NCI-H2196 (cell line): ENCODE measurements around the gene MRPL33.
"Not testable (repeated sequence)": the region's sequence is repeated elsewhere in the genome, so short reads cannot be mapped to it uniquely, and the experiment has no call there.

Experiments used
- DNase-seq: peaks from one replicate; lab custom pipeline; 2025; ENCODE audit not compliant: unreplicated experiment; lab: John Stamatoyannopoulos, UW

The MRPL33 gene

DNA sequence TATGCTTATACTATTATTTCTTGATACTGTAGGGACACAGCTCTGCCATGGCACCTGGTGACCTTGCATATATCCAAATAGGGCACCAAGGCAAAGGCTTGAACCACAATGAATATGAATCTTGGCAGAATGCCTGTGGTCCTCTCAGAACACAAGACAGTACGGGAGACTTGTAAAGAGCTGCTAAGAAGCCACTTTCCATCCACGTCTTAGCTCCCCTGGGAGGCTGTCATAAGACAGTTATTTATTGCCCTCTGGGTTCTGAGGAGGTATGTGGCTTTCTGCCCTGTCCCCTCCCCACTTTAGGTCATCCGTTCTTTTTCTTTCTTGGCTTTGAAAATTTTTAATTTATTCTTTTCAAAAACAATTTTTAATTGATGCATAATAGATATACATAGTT, 29.8 kb upstream of the MRPL33 start:
- DNase-seq, result no peak

DNA sequence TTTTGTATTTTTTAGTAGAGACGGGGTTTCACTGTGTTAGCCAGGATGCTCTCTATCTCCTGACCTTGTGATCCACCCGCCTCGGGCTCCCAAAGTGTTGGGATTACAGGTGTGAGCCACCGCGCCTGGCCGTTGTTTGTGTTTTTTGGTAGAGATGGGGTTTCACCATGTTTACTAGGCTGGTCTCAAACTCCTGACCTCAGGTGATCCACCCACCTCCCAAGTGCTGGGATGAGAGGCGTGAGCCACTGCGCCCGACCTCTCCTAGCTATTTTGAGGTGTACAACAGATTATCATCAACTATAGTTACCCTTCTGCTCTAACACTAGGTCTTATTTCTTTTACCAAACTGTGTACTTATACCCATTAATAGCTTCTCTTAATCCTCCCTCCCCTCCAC, 28.9 kb upstream of the MRPL33 start:
- no peak for DNase-seq

DNA sequence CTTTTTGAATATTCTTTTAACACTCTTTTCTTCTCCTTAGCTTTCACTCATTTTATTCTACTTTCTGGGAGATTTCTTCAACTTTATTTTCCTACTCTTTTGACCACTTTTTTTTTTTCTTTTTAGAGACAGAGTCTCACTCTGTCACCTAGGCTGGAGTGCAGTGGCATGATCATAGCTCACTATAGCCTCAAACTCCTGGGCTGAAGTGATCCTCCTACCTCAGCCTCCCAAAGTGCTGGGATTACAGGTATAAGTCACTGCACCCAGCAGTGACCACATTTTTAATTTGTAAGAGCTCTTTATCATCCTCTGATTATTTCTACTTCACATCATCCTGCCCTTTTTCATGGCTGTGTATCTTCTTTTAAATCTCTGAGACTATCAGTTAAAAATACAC, 26.0 kb upstream of the MRPL33 start:
- not testable (repeated sequence) for DNase-seq

DNA sequence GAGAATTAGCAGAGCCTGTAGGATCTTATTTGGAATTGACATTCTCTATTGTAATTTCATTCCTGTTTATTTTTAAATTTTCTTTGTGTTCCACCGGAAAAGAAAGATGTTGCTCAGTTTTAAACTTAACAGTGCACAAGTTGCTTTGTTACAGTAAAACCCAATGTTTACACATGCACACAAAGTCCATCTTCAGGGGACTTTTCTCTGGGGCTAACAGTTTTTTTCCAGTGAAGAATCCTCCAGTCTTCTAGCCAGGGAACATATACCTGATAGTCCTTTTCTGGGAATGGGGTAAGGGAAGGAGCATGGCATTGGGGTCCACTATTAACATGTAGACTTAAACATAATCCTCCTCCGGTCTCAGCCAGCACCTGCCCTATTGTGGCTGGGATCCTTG, 25.2 kb upstream of the MRPL33 start:
- no peak for DNase-seq

DNA sequence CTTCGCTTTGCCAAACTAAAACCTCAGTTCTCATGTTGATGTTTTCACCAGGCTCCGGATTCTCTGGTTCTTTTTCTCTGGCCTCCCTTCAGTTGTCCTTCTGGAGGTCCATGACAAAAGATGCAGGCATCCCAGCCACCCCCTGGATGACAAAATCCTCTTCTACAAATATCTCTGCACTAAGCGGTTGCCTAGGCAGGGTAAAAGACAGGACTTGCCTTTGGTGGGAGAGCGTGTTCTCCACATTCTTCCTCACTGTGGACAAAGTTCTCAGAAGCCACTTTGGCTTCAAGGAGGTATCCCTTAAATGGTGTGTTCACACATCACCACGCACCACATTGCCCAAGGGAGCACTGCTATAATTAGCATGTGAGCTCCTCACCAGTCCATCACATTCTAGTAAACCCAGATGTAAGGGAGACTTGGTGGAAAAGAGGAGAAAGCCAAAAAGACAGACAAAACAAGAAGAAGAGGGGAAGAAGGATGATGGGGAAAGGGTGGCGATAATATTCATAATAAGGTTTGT, 23.6 kb upstream of the MRPL33 start:
- DNase-seq, result no peak

DNA sequence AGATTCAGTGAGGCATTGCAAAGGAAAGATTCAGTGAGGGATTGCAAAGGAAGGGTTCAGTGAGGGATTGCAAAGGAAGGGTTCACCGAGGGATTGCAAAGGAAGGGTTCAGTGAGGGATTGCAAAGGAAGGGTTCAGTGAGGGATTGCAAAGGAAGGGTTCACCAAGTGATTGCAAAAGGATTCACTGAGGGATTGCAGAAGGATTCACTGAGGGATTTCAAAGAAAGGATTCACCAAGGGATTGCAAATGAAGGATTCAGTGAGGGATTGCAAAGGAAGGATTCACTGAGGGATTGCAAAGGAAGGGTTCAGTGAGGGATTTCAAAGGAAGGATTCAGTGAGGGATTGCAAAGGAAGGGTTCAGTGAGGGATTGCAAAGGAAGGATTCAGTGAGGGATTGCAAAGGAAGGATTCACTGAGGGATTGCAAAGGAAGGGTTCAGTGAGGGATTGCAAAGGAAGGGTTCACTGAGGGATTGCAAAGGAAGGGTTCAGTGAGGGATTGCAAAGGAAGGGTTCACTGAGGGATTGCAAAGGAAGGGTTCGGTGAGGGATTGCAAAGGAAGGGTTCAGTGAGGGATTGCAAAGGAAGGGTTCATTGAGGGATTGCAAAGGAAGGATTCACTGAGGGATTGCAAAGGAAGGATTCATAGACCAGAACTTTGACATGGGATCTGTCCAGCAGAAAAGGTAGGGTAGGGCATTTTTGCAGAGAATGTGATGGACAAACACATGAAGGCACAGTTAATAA, 22.5 kb upstream of the MRPL33 start:
- DNase-seq, result not testable (repeated sequence)

DNA sequence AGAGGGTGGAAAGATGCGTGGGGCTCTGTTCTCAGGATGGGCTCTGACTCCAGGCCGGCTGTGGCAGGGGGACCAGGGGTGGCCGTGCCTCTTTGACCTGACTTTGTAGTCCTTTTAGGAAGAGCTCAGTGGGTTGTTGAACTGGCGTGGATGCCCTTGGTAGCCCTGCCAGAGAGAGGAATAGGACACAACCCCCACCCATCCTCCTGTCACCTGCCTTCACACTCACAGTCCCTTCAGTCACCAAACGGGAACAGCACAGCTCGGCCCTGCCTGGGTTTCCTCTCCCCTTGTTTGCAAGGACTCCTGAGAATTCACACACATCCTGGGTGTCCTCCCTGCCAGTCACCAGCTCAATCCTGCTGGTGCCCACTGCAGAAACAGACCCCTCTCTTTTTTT, 20.1 kb upstream of the MRPL33 start:
- no peak for DNase-seq

DNA sequence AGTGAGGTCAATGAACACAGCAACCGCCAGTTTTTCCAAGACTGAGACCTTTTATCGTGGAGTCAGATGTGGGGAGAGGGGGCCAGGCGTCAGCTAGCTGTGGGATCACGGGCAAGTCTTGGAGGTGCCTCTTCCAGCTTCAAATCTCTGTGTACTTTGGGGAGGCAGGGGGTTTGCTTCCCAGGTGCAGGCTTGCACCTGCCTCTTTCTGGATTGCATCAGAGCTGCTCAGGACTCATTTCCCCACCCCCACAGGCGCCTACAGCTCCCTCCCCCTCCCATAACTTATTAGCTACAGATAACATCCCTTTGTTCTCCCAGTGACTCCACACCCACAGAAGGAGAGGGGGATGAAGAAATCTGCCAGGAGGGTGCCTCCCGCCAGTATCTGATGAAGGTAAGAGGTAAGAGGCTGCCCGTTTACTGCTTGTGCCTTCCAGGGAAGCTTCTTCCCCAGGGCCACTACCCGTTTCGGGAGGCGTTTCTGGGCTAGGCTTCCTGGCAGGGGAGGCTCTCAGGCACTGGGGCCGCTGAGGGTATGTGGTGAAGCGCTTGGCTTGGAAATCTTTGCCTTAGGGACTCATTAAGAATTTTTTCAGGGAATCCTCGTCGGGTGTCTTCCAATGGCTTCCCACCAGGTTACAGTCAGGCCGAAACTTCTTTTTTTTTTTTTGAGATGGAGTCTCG, 18.8 kb upstream of the MRPL33 start:
- DNase-seq, result no peak

DNA sequence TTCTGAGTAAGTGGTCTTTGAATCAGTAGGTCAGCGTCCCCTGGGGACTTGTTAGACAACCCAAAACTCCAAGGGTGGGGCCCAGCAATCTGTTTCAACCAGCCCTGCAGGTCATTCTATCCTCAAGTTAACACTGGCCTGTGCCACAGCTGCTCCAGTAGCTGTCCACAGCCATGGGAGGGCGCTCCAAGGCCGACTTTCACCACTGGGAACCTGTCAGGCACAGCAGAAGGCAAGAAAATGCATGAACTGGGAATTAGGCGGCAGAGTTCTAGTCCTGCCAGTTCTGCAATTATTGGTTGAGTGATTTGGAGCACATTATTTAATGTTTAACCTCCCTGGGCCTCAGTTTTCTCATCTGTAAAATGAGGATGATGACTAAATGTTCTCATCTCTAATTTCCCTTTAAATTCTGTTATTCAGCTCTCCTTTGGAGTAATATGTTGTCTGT, 17.4 kb upstream of the MRPL33 start:
- DNase-seq, result peak; percentile 57

DNA sequence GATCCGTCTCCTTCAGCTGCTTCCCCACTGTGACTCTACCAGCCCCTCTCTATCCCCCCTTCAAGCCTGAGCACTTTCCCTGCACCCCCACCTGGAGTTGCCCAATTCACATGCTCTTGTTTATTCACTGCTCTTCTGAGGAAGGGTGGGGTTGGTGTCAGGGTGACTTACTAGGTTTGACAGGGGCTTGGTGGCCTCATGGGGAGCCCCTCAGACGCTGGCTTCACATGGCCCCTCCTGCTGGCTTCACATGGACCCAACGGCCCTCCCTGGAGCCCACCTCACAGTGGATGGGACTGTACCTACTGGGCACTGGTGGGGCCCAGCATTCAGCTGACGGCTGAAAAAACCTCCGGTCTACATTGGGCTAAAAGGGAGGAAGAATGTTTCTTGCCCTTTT, 16.7 kb upstream of the MRPL33 start:
- DNase-seq, result no peak

DNA sequence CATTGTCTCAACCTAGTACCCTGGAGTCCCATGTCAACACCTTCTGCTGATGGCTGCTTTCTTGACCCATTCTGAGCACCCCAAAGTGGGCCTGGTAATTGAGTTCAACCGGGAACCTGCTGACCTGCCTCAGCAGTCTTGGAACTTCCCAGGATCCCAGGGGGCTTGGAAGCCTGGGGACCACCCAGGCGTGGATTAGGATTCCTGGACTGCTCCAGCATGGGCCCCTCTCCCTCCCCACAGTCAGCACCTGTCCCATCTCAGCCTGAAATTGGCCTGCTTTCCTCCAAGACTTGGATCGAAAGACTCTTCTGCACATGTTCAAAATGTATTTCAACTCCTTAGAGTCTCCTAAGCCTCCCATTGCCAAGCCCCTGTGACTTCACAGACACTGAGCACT, 15.4 kb upstream of the MRPL33 start:
- no peak for DNase-seq

DNA sequence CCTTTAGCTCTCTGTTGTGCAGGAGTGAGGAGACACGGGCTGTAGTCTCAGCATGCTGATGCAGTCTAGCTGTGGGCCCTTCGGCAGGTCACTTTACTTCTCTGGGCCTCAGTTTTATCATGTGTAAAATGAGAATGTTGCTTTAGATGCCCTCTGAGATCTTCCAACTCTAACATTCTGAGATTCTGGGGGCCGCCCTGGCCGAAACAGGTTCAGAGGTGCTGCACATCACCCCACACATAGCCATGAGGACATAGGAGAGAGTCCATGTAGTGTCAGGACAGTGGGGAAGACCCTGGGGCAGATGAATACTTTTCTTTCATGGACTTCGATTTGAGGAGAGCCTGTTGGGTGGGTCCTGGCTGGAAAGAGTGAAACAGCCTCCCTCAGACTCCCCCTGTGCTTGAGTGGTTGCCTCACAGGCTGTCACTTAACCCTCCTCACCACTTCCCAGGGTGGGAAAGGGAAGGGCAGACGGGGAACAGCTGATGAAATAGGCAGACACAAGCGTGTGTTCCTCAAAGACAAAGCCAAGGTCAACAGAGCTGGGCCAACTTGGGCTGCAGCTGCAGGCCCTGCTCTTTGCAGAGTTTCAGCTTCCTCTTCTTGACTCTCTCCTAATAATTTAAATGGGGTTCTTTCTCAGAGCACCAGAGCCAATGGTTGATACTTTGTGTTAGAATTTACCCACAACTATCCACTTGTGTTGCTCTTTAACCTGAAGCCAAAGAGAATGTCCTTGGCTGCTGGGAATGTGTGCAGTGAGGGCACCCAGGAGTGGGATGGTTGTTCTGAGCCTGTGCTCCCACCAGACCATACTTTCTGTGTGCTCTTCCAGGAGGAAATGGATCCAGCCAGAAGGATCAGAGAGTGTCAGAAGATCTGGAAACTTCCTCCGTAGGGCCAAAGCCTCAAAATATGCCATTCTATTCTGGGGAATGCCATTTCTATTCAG, 14.7 kb upstream of the MRPL33 start:
- no peak for DNase-seq

DNA sequence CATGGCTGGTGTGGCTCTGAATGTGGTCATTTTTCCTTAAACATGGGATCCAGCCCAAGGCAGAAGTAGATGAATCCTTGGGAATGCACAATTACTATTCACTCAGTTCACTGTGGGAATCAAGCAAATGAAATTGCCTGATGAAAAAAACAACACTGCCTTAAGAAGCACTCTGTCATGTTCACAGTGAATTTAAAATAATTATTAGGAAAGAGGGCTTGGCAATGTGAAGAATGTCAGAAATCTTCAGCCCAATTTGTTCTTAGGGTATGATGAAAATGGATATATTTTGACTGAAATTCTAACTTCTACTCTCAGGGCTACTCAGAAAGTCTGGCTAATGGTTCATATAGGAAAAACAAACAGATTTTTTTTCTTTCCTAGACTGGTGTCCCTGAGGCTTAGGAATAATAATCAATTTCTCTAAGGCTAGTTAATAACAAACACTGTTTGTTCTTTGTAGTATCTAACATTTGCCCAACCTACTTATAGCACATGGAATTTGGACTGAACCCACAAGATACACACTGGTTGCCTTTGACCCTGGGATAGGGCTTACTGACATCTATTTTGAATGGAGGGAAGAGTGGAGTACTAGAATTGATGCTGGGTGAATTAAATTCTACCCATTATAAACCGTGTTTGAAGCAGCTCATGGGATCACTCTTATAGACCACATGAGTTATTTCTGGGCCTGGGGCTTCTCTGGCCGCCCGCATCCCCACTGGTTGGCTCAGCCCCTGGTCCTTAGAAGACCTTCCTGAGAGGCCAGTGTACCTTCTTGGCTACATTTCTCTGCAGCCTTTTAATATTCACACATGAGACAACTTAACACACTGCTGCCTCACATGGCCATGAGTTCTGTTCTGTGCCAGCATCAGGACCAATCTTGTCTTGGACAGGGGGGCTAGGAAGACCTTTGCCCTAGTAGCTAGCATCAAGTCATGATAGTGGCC, 8.3 kb upstream of the MRPL33 start:
- DNase-seq, result no peak

DNA sequence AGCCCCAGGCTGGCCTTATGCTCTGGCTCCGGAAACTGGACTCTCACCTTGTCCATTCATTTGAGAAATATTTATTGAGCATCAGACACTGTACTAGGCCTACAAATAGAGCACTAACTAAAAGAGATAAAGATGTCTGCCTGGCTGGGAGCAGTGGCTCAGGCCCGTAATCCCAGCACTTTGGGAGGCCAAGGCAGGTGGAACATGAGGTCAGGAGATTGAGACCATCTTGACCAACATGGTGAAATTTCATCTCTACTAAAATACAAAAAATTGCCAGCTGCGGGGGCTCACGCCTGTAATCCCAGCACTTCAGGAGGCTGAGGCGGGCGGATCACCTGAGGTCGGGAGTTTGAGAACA, 7.6 kb upstream of the MRPL33 start:
- no peak for DNase-seq

DNA sequence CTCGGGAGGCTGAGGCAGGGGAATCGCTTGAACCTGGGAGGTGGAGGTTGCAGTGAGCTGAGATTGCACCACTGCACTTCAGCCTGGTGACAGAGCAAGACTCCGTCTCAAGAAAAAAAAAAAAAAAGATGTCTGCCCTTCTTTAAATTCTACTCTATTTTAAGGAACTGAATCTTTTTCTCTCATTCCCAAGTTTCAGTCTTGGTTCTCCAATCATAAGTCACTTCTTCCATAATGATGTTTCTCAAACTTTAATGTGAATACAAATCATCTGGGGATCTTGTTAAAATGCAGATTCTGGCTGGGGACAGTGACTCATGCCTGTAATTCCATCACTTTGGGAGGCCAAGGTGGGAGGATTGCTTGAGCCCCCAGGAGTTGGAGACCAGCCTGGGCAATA, 7.0 kb upstream of the MRPL33 start:
- not testable (repeated sequence) for DNase-seq

DNA sequence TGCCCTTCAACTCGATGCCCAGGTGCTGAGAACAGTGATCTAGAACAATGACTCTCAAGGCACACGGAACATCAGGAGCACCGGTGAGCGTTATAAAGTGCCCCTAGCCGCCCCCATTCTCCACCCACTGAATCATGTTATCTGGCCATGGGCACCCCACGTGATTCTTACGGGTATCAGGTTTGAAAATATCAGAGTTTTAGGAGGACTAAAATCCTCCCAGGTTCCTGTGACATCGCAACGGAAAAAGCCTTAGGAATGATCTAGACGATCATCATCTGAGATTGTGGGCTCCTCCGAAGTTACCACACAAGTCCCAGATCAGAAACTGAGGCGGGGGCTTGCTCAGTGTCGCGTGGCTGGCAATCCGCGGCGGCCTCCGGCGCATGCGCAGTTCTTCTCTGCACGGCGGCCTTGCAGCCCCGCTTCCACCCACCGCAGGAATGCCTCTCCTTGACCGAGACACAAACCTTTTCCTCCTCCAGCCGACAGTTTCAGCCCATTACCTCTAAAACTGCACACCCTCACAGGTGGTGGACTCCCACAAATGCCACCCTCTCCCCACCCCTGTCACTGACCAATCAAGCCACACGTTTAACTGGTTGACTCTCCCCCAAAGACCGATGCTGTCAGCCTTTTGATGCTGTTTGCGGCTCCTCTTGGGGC, 5.8 kb upstream of the MRPL33 start:
- DNase-seq, result no peak

DNA sequence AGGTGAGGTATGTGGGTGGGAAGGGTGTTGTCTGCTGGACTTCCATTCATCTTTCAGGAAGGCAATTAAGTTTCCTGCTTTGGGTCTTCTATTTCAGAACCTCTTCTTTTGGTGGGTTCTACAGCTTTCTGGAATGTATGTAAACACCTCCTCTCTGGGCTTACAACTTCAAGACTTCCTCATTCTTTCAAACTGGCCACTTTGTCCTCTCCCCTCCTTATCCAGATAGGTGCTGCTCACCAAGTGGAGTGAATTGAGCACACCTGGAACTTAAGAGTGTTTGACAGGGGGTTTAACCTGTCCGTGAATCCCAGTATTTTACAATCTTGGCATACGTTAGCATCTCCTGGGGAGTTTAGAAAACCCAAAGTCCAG, 5.2 kb upstream of the MRPL33 start:
- DNase-seq, result no peak

DNA sequence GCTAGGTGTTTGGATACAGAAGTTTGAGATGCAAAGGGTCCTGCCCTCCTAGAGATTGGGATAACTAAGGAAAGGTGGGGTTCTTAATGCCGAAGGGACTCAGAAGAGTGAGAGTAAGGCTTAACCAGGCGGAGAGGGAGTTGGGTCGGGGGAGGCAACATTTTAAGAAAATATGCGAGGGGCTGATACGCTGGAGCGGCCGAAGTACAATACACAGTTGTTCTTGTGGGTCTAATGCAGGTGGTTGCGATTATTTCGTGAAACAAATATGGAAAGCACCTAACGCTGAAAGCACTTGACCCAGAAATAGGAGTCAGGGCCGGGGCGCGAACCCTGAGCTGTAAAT, 344 bp upstream of the MRPL33 start:
- no peak for DNase-seq

DNA sequence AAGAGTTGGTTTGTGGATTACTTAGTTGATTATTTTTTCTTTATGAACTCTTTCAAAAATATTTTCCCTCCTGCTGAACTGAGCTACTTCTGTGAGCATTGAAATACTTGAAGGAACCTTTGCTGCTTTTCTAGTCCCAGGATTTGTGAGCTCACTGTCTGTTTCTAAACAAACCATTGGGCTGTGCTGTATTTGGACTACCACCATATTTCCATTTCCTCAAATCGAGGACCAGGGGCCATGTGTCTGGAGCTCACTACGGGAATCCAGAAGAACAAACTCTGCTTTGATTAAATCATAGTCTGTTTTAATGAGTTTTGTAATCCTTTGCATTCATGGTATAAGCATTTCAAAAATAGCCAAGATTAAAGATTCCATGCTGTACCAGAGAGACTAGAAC, 1.3 kb downstream of the MRPL33 start:
- no peak for DNase-seq

DNA sequence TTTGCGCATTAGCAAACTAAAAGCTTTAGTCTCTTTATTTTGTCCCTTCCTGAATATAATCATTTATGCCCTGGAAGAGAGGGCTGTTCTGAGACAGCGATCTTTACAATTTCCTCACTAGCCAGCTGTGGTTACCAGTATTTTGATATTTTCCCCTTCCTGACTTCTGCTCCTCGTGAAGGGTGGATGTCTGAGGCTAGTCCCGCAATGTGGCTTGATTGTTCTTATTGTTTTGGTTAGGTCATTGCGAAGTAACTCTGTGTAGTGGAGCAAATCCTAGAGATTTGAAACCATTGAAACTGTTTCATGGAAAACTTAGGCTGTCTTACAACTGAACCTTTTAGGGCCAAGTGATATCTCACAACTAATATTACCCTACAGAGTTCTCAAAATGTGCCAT, 2.4 kb downstream of the MRPL33 start:
- no peak for DNase-seq
